Embryonic facial prominence (tissue), 1 donor: Measurements from ENCODE around the gene C1GALT1.

Experiments used
- DNase-seq: peaks from one replicate; pipeline ENCODE4 v3.0.0-alpha.2; 2016; ENCODE audit errors: extremely low spot score

Gene C1GALT1

GRCh38 chr7:7272294-7272693, 90.0 kb downstream of the C1GALT1 start:
- no peak for DNase-seq

GRCh38 chr7:7274782-7275181, 92.4 kb downstream of the C1GALT1 start:
- no peak for DNase-seq

- DNase-seq = no peak
These were observed 93.8 kb downstream of the C1GALT1 start for GRCh38 chr7:7276161-7276560.

GRCh38 chr7:7290429-7291122, 108.2 kb downstream of the C1GALT1 start:
- no peak for DNase-seq

- DNase-seq = no peak
These were observed 109.7 kb downstream of the C1GALT1 start for GRCh38 chr7:7292085-7292484.

- DNase-seq = no peak
These were observed 110.3 kb downstream of the C1GALT1 start for GRCh38 chr7:7292608-7293007.

- DNase-seq = no peak
These were observed 110.7 kb downstream of the C1GALT1 start for GRCh38 chr7:7293092-7293491.

- no peak for DNase-seq
These were observed 112.6 kb downstream of the C1GALT1 start for GRCh38 chr7:7294911-7295310.
